OCI-LY1 (cell line): ENCODE data around the gene TRIP12.

Experiments
- H2AFZ ChIP-seq: fragments of 200-600 bp; sonication (generic), shearing (Covaris generic); 2 replicates; pipeline ENCODE4 v1.6.0; 2014; ENCODE audit warnings: antibody characterized with exemption, mild to moderate bottlenecking, low read length
- H3F3A ChIP-seq: fragments of 200-600 bp; sonication (generic), shearing (Covaris generic); 2 replicates; pipeline ENCODE4 v1.6.0; 2014; ENCODE audit warnings: mild to moderate bottlenecking, antibody characterized with exemption, low read length, moderate library complexity; ENCODE audit not compliant: insufficient read depth
- H3K27ac ChIP-seq: fragments of 200-600 bp; sonication (generic); 2 replicates; pipeline ENCODE4 v1.5.1; 2014; ENCODE audit warnings: low read length, mixed run types, mild to moderate bottlenecking, low read depth; ENCODE audit not compliant: poor library complexity, severe bottlenecking
- H3K27me3 ChIP-seq: fragments of 200-600 bp; sonication (generic); 2 replicates; pipeline ENCODE4 v1.6.0; 2014; ENCODE audit warnings: antibody characterized with exemption, mild to moderate bottlenecking, low read length, moderate library complexity; ENCODE audit not compliant: insufficient read depth
- H3K36me3 ChIP-seq: fragments of 200-600 bp; sonication (generic); 2 replicates; pipeline ENCODE4 v1.6.1; 2014; ENCODE audit warnings: mild to moderate bottlenecking, antibody characterized with exemption, low read length, moderate library complexity, mixed read lengths; ENCODE audit not compliant: insufficient read depth
- H3K4me1 ChIP-seq: fragments of 200-600 bp; sonication (generic); 2 replicates; pipeline ENCODE4 v1.5.1; 2014; ENCODE audit warnings: mild to moderate bottlenecking, low read length, moderate library complexity; ENCODE audit not compliant: insufficient read depth, severe bottlenecking
- H3K4me2 ChIP-seq: fragments of 200-600 bp; sonication (generic), shearing (Covaris generic); 2 replicates; pipeline ENCODE4 v1.6.1; 2014; ENCODE audit warnings: low read length
- H3K4me3 ChIP-seq: fragments of 200-600 bp; sonication (generic); 2 replicates; pipeline ENCODE4 v1.5.1; 2014; ENCODE audit warnings: low read length, low read depth, mild to moderate bottlenecking, mixed read lengths; ENCODE audit not compliant: poor library complexity, severe bottlenecking
- H3K79me2 ChIP-seq: fragments of 200-600 bp; shearing (Covaris generic); 2 replicates; pipeline ENCODE4 v1.6.1; 2016; ENCODE audit warnings: mixed run types, low read length, mixed read lengths; ENCODE audit not compliant: insufficient read depth
- H3K9ac ChIP-seq: fragments of 200-600 bp; sonication (generic), shearing (Covaris generic); 2 replicates; pipeline ENCODE4 v1.6.1; 2014; ENCODE audit warnings: mild to moderate bottlenecking, low read length, mixed read lengths
- H3K9me2 ChIP-seq: fragments of 200-600 bp; sonication (generic), shearing (Covaris generic); 2 replicates; pipeline ENCODE4 v1.6.1; 2014; ENCODE audit warnings: low read depth, mild to moderate bottlenecking, low read length, mixed read lengths
- H3K9me3 ChIP-seq: fragments of 200-600 bp; shearing (Covaris generic); 2 replicates; pipeline ENCODE4 v1.6.1; 2014; ENCODE audit warnings: low read length, mixed read lengths
- H4K20me1 ChIP-seq: fragments of 200-600 bp; sonication (generic), shearing (Covaris generic); 2 replicates; pipeline ENCODE4 v1.6.0; 2016; ENCODE audit warnings: mild to moderate bottlenecking, low read length; ENCODE audit not compliant: insufficient read depth
- EZH2 ChIP-seq: fragments of 200-600 bp; sonication (generic), shearing (Covaris generic); IDR thresholded peaks from 2 replicates; pipeline ENCODE4 v1.8.0; 2017; ENCODE audit warnings: borderline replicate concordance, mixed run types, mild to moderate bottlenecking, antibody characterized with exemption, low read length, moderate library complexity, mixed read lengths
- TF ChIP-seq, protein P1 (sequence below): fragments of 200-600 bp; sonication (generic), shearing (Covaris generic); IDR thresholded peaks from 2 replicates; pipeline ENCODE4 v1.5.1; 2017; ENCODE audit warnings: mild to moderate bottlenecking, antibody characterized with exemption, low read length, moderate library complexity, mixed read lengths

The TRIP12 gene

DNA sequence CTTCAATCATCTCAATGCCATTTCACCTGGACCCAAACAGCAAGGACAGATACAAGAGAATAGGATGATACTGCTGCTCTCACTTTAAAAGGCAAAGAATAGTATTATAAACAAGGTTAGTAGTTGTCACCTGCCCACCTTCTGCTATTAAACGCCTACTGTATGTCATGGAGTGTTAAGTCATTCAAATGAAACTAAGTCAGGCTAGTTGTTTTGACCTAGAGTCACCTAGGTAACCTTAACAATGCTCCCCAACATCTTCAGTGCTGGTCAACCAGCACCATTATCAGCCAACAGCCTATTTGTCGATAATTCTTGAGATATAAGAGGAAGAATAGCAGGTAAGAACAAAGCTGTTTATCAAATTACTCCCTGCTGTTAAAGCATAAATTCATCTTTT, 39.2 kb downstream of the TRIP12 start:
- Histone ChIP-seq H3K9ac (no peak overlapping the region), H3K27ac (no peak overlapping the region), H3K36me3 (peaks cover 30% of the 10 kb centered on the region), H4K20me1 (no peaks in the 10 kb centered on the region), H3K27me3 (no peaks in the 10 kb centered on the region), H3K4me1 (peaks cover 8% of the 10 kb centered on the region), H3K4me3 (no peak overlapping the region), H3K9me3 (no peaks in the 10 kb centered on the region), H3K9me2 (no peaks in the 10 kb centered on the region), H3F3A (no peaks in the 10 kb centered on the region), H2AFZ (no peak overlapping the region), H3K79me2 (peaks cover 48% of the 10 kb centered on the region), H3K4me2 (no peak overlapping the region)
- TF ChIP-seq, protein P1, sequence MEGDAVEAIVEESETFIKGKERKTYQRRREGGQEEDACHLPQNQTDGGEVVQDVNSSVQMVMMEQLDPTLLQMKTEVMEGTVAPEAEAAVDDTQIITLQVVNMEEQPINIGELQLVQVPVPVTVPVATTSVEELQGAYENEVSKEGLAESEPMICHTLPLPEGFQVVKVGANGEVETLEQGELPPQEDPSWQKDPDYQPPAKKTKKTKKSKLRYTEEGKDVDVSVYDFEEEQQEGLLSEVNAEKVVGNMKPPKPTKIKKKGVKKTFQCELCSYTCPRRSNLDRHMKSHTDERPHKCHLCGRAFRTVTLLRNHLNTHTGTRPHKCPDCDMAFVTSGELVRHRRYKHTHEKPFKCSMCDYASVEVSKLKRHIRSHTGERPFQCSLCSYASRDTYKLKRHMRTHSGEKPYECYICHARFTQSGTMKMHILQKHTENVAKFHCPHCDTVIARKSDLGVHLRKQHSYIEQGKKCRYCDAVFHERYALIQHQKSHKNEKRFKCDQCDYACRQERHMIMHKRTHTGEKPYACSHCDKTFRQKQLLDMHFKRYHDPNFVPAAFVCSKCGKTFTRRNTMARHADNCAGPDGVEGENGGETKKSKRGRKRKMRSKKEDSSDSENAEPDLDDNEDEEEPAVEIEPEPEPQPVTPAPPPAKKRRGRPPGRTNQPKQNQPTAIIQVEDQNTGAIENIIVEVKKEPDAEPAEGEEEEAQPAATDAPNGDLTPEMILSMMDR = no peak
- TF ChIP-seq EZH2 = no peak

- peaks cover 38% of the 10 kb centered on the region for H3K36me3 ChIP-seq
- H3K4me1 ChIP-seq = no peaks in the 10 kb centered on the region
- H3K27me3 ChIP-seq = no peaks in the 10 kb centered on the region
- no peak overlapping the region for H2AFZ ChIP-seq
- no peak overlapping the region for H3K4me2 ChIP-seq
- no peak overlapping the region for H3K4me3 ChIP-seq
- H4K20me1 ChIP-seq = no peaks in the 10 kb centered on the region
- TF ChIP-seq, protein P1 = no peak
- no peak for TF ChIP-seq EZH2
- H3K9me3 ChIP-seq = no peaks in the 10 kb centered on the region
- H3K9me2 ChIP-seq = no peaks in the 10 kb centered on the region
- no peaks in the 10 kb centered on the region for H3F3A ChIP-seq
- no peak overlapping the region for H3K27ac ChIP-seq
- H3K79me2 ChIP-seq = peaks cover 35% of the 10 kb centered on the region
- no peak overlapping the region for H3K9ac ChIP-seq
Measured at GRCh38 chr2:229880892-229881586, 40.8 kb downstream of the TRIP12 start.

GRCh38 chr2:229879191-229879950, 42.4 kb downstream of the TRIP12 start:
- Histone ChIP-seq H3K9me3 (no peaks in the 10 kb centered on the region), H3K79me2 (peaks cover 29% of the 10 kb centered on the region), H3K9ac (no peak overlapping the region), H3K27me3 (no peaks in the 10 kb centered on the region), H4K20me1 (no peaks in the 10 kb centered on the region), H3K27ac (no peak overlapping the region), H3K36me3 (peaks cover 38% of the 10 kb centered on the region), H2AFZ (no peak overlapping the region), H3K9me2 (no peaks in the 10 kb centered on the region), H3K4me1 (no peaks in the 10 kb centered on the region), H3K4me3 (no peak overlapping the region), H3K4me2 (no peak overlapping the region), H3F3A (no peaks in the 10 kb centered on the region)
- TF ChIP-seq, protein P1 = no peak
- no peak for TF ChIP-seq EZH2
